CD4-positive, alpha-beta memory T cell (primary cell): ENCODE results near the gene RSAD1. TPM values are rescaled to one million over a fixed set of nuclear protein-coding genes. Genes with fewer than 3 reads are reported as not detected.
A peak's percentile ranks its signal among the peaks of the same experiment; 100 is the strongest.
"Not testable (repeated sequence)": the region's sequence is repeated elsewhere in the genome, so short reads cannot be mapped to it uniquely, and the experiment has no call there.

ENCODE experiments used
- CTCF ChIA-PET: fragments of 350-600 bp; sonication (Branson Sonifier 250); formaldehyde crosslinking; loops from one replicate; lab custom pipeline; 2021; ENCODE audit warnings: inconsistent platforms; ENCODE audit not compliant: partially characterized antibody; lab: Charles Lee
- POLR2A ChIA-PET: fragments of 350-600 bp; sonication (Branson Sonifier 250); formaldehyde crosslinking; loops from one replicate; lab custom pipeline; 2021; ENCODE audit not compliant: partially characterized antibody; lab: Charles Lee
- DNase-seq, 5 donors: peaks; one replicate each; pipeline versions ENCODE4 v3.0.0 to v3.0.0-alpha.2; 2020 to 2022; ENCODE audit warnings: mixed read lengths in 1 of 5
- H3K27ac ChIP-seq: one replicate; pipeline ENCODE4 v1.7.0; 2013; ENCODE audit warnings: low read depth, low read length
- H3K27me3 ChIP-seq: 2 replicates; pipeline ENCODE4 v1.7.0; 2013; ENCODE audit warnings: mild to moderate bottlenecking, low read length, moderate library complexity; ENCODE audit not compliant: insufficient read depth
- H3K36me3 ChIP-seq: 2 replicates; pipeline ENCODE4 v1.7.0; 2013; ENCODE audit warnings: mild to moderate bottlenecking, low read length, moderate library complexity; ENCODE audit not compliant: insufficient read depth
- H3K4me1 ChIP-seq: 2 replicates; pipeline ENCODE4 v1.7.0; 2013; ENCODE audit warnings: mild to moderate bottlenecking, low read length, moderate library complexity; ENCODE audit not compliant: insufficient read depth
- H3K4me3 ChIP-seq, 2 donors: one replicate each; pipeline ENCODE4 v1.7.0; 2013; ENCODE audit warnings: low read length in 2 of 2, mild to moderate bottlenecking in 1 of 2
- H3K9me3 ChIP-seq, 2 donors: one replicate each; pipeline ENCODE4 v1.7.0; 2013; ENCODE audit warnings: low read length in 2 of 2, control low read depth in 1 of 2; ENCODE audit not compliant: control insufficient read depth in 1 of 2
- H3K27ac Mint-ChIP-seq, 7 donors: one replicate each; pipeline ENCODE4 v1.8.0; 2020 to 2021; ENCODE audit warnings: mixed read lengths in 7 of 7, mild to moderate bottlenecking in 6 of 7, inconsistent platforms in 3 of 7, moderate library complexity in 3 of 7
- H3K27me3 Mint-ChIP-seq, 2 donors: one replicate each; pipeline ENCODE4 v1.8.0; 2020 to 2021; ENCODE audit warnings: mixed read lengths in 2 of 2
- H3K36me3 Mint-ChIP-seq, 2 donors: one replicate each; pipeline ENCODE4 v1.8.0; 2020 to 2021; ENCODE audit warnings: mixed read lengths in 2 of 2, inconsistent platforms in 1 of 2, mild to moderate bottlenecking in 1 of 2
- H3K4me1 Mint-ChIP-seq, 4 donors: one replicate each; pipeline ENCODE4 v1.8.0; 2020 to 2021; ENCODE audit warnings: mixed read lengths in 4 of 4, mild to moderate bottlenecking in 1 of 4
- H3K4me3 Mint-ChIP-seq, 8 donors: one replicate each; pipeline ENCODE4 v1.8.0; 2020 to 2021; ENCODE audit warnings: mixed read lengths in 8 of 8, mild to moderate bottlenecking in 7 of 8, moderate library complexity in 6 of 8, inconsistent platforms in 3 of 8
- H3K9me3 Mint-ChIP-seq, 8 donors: one replicate each; pipeline ENCODE4 v1.8.0; 2020 to 2021; ENCODE audit warnings: mixed read lengths in 8 of 8, mild to moderate bottlenecking in 5 of 8, inconsistent platforms in 3 of 8, moderate library complexity in 1 of 8
- intact Hi-C: fragments of 100-400 bp; cut with micrococcal nuclease; formaldehyde crosslinking; loops from one replicate; pipeline ENCODE4 v1.15.1; 2023
- polyA plus RNA-seq, 2 donors: library from polyadenylated mRNA; unstranded; fragments of 300-500 nt; fragmentation: Illumina TruSeq; gene quantifications; one replicate each; pipeline ENCODE4 v1.2.3, GENCODE V29; 2021
- total RNA-seq, 2 experiments: library from RNA; stranded (reverse); gene quantifications; one replicate each; pipeline ENCODE4 v1.2.3, GENCODE V29; 2021

RSAD1 gene
- total and polyA plus RNA-seq, 4 experiments from 2014 or later, result 58.3 to 86.0 (median 77.0) TPM

DNA sequence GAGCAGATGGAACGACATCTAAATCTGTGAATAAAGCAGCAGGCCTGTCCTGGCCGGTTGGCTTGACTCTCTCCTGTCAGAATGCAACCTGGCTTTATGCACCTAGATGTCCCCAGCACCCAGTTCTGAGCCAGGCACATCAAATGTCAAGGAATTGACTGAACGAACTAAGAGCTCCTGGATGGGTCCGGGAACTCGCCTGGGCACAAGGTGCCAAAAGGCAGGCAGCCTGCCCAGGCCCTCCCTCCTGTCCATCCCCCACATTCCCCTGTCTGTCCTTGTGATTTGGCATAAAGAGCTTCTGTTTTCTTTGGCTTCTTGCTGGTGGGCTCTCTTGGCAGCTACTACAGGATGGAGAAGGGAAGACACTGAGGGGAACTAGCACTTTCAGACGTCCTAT lies 4.1 kb upstream of the RSAD1 start:
- Histone ChIP-seq H3K9me3 (no peaks in the 10 kb centered on the region), H3K4me1 (peaks cover 9% of the 10 kb centered on the region), H3K27ac (no peak overlapping the region), H3K36me3 (no peaks in the 10 kb centered on the region), H3K4me3 (no peak overlapping the region), H3K27me3 (peaks cover 3% of the 10 kb centered on the region)
- no peaks in the 10 kb centered on the region for H3K9me3 Mint-ChIP-seq
- no peak for DNase-seq
- peaks cover 6 to 16% (median 9%) of the 10 kb centered on the region in 4 donors for H3K4me1 Mint-ChIP-seq
- ChIA-PET CTCF (no interaction called here), POLR2A (no interaction called here)
- H3K27me3 Mint-ChIP-seq, result peaks cover 4 to 7% of the 10 kb centered on the region in 2 donors
- peaks cover 0 to 4% of the 10 kb centered on the region in 2 donors for H3K36me3 Mint-ChIP-seq
- intact Hi-C loops, result no loop called here
- no peak overlapping the region for H3K4me3 Mint-ChIP-seq
- no peak overlapping the region for H3K27ac Mint-ChIP-seq

GRCh38 chr17:50475362-50475761 lies 3.3 kb upstream of the RSAD1 start:
- Histone ChIP-seq H3K27me3 (no peaks in the 10 kb centered on the region), H3K36me3 (no peaks in the 10 kb centered on the region), H3K4me3 (no peak overlapping the region), H3K4me1 (peaks cover 17% of the 10 kb centered on the region), H3K27ac (no peak overlapping the region), H3K9me3 (no peaks in the 10 kb centered on the region)
- ChIA-PET CTCF (no interaction called here), POLR2A (no interaction called here)
- Mint-ChIP-seq H3K27ac (peak overlapping the region in 1 of 7 donors; percentile 55), H3K4me1 (peaks cover 11 to 23% (median 16%) of the 10 kb centered on the region in 4 donors), H3K4me3 (no peak overlapping the region), H3K27me3 (peaks cover 4 to 7% of the 10 kb centered on the region in 2 donors), H3K36me3 (peaks cover 0 to 8% of the 10 kb centered on the region in 2 donors), H3K9me3 (no peaks in the 10 kb centered on the region)
- DNase-seq, result no peak
- intact Hi-C loops, result loop anchor here (5.0 kb wide), 1 partner anchor 232 kb away; the partner anchor contains the start of gene ANKRD40

DNA sequence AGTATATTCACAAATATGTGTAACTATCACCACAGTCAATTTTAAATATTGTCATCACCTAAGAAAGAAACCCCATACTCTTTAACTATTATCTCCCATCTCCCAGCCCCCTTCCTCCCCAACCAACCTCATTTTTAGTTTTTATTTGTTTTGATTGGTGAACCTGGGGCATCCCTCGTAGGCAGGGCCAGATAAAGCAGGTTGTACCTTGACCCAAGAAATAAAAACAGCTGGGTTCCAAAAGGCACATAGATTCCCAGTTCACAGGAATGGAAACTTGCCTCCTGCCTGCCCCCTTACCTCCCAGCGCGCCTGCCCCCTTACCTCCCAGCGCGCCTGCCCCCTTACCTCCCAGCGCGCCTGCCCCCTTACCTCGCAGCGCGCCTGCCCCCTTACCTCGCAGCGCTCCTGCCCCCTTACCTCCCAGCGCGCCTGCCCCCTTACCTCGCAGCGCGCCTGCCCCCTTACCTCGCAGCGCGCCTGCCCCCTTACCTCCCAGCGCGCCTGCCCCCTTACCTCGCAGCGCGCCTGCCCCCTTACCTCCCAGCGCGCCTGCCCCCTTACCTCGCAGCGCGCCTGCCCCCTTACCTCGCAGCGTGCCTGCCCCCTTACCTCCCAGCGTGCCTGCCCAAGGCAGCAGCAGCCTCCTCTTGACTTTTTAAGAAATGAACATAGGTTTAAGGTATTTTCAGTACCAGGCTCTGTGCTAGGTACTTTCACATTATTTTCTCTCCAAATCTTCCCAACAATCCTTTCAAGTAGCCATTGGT lies 2.7 kb upstream of the RSAD1 start:
- H3K4me3 ChIP-seq, H3K27me3 Mint-ChIP-seq, H3K27me3 ChIP-seq, H3K9me3 Mint-ChIP-seq, H3K9me3 ChIP-seq, DNase-seq, H3K27ac ChIP-seq, H3K36me3 ChIP-seq: not testable (repeated sequence)
- Mint-ChIP-seq H3K4me3 (peak overlapping the region in 1 of 8 donors; percentile 0), H3K27ac (peak overlapping the region in 1 of 7 donors; percentile 38), H3K36me3 (peaks cover 0 to 10% of the 10 kb centered on the region in 2 donors), H3K4me1 (peaks cover 11 to 25% (median 20%) of the 10 kb centered on the region in 4 donors)
- intact Hi-C loops, result loop anchor here (5.0 kb wide), 1 partner anchor 231 kb away; the partner anchor contains the start of gene ANKRD40
- peaks cover 19% of the 10 kb centered on the region for H3K4me1 ChIP-seq
- POLR2A ChIA-PET, result interaction anchor here (0.6 kb wide), 1 partner anchor 314 kb away, joined by 3 read pairs; no protein-coding TSS in a partner anchor
- CTCF ChIA-PET, result interaction anchor here (1.5 to 1.8 kb wide), 2 partner anchors 8 to 79 kb away, joined by 4 to 5 read pairs; partner anchors contain the start of gene LRRC59

- intact Hi-C loops, result loop anchor here (5.0 kb wide), 1 partner anchor 231 kb away; the partner anchor contains the start of gene ANKRD40
- Mint-ChIP-seq H3K4me1 (peaks cover 11 to 25% (median 20%) of the 10 kb centered on the region in 4 donors), H3K36me3 (peaks cover 0 to 10% of the 10 kb centered on the region in 2 donors), H3K27me3 (peaks cover 3 to 4% of the 10 kb centered on the region in 2 donors), H3K27ac (peak overlapping the region in 1 of 7 donors; percentile 38), H3K9me3 (no peaks in the 10 kb centered on the region), H3K4me3 (peak overlapping the region in 3 of 8 donors; percentile 0 to 39 (median 39))
- H3K4me1 ChIP-seq, result peaks cover 19% of the 10 kb centered on the region
- no peak for DNase-seq
- H3K27ac ChIP-seq, result no peak overlapping the region
- H3K4me3 ChIP-seq, result no peak overlapping the region
- ChIA-PET POLR2A (interaction anchor here (0.6 kb wide), 1 partner anchor 315 kb away, joined by 3 read pairs; no protein-coding TSS in a partner anchor), CTCF (interaction anchor here (1.5 to 1.8 kb wide), 2 partner anchors 9 to 79 kb away, joined by 4 to 5 read pairs; partner anchors contain the start of gene LRRC59)
- H3K36me3 ChIP-seq, result peaks cover 5% of the 10 kb centered on the region
- no peaks in the 10 kb centered on the region for H3K9me3 ChIP-seq
- no peaks in the 10 kb centered on the region for H3K27me3 ChIP-seq
These were observed 1.9 kb upstream of the RSAD1 start for GRCh38 chr17:50476545-50477315.

- H3K4me3 Mint-ChIP-seq, result peak overlapping the region; percentile 70 to 92 (median 78)
- CTCF ChIA-PET, result interaction anchor here (0.7 to 2.4 kb wide), 5 partner anchors 10 to 116 kb away, joined by 3 to 30 read pairs (median 20); partner anchors contain the start of gene LRRC59
- peaks cover 3 to 4% of the 10 kb centered on the region in 2 donors for H3K27me3 Mint-ChIP-seq
- peak overlapping the region; percentile 74 for H3K27ac ChIP-seq
- no peaks in the 10 kb centered on the region for H3K9me3 ChIP-seq
- intact Hi-C loops, result loop anchor here (1.0 to 5.0 kb wide), 8 partner anchors 23 to 229 kb away; partner anchors contain the start of genes ACSF2, ANKRD40, LRRC59 and MYCBPAP
- H3K27ac Mint-ChIP-seq, result peak overlapping the region; percentile 83 to 92 (median 88)
- no peak for DNase-seq
- no peaks in the 10 kb centered on the region for H3K9me3 Mint-ChIP-seq
- H3K4me1 ChIP-seq, result peaks cover 19% of the 10 kb centered on the region
- H3K36me3 ChIP-seq, result peaks cover 5% of the 10 kb centered on the region
- peak overlapping the region; percentile 36 to 78 for H3K4me3 ChIP-seq
- peaks cover 0 to 18% of the 10 kb centered on the region in 2 donors for H3K36me3 Mint-ChIP-seq
- POLR2A ChIA-PET, result interaction anchor here (1.7 to 2.0 kb wide), 2 partner anchors 51 to 82 kb away, joined by 5 to 21 read pairs; partner anchors contain the start of genes ACSF2 and LRRC59
- no peaks in the 10 kb centered on the region for H3K27me3 ChIP-seq
- H3K4me1 Mint-ChIP-seq, result peaks cover 15 to 30% (median 22%) of the 10 kb centered on the region in 4 donors
These were observed 684 bp upstream of the RSAD1 start for GRCh38 chr17:50477976-50478375.

DNA sequence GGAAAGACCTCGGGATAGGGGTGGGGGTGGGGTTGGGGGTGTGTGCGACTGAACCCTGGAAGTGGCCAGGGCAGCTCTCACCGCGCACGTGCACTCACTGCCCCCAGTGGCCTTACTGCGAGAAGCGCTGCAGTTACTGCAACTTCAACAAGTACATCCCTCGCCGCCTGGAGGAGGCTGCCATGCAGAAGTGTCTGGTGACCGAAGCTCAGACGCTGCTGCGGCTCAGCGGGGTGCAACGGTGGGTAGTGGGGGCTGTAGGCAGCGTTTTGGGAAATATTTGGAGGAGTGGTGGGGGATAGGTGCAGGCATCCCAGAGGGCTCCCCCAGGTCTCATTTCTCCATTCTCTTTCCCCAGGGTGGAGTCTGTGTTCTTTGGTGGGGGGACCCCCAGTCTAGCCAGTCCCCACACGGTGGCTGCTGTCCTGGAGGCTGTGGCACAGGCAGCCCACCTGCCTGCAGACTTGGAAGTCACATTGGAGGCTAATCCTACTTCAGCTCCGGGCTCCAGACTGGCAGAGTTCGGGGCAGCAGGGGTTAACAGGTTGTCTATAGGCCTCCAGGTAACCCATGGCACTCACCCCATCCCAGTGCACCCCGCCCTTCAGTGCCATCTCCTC lies 972 bp downstream of the RSAD1 start:
- Mint-ChIP-seq H3K27ac (peak overlapping the region; percentile 68 to 91 (median 89)), H3K36me3 (peaks cover 0 to 31% of the 10 kb centered on the region in 2 donors), H3K4me1 (peaks cover 15 to 30% (median 22%) of the 10 kb centered on the region in 4 donors), H3K4me3 (peak overlapping the region; percentile 83 to 92 (median 90)), H3K9me3 (no peaks in the 10 kb centered on the region), H3K27me3 (peaks cover 3 to 4% of the 10 kb centered on the region in 2 donors)
- H3K36me3 ChIP-seq, result peaks cover 20% of the 10 kb centered on the region
- peak; percentile 45 to 75 (median 53) for DNase-seq
- intact Hi-C loops, result loop anchor here (2.0 to 5.0 kb wide), 3 partner anchors 53 to 228 kb away; partner anchors contain the start of genes ACSF2 and ANKRD40
- H3K27me3 ChIP-seq, result no peaks in the 10 kb centered on the region
- POLR2A ChIA-PET, result interaction anchor here (1.0 to 2.0 kb wide), 8 partner anchors 25 to 300 kb away, joined by 3 to 21 read pairs (median 4); partner anchors contain the start of genes ACSF2, LRRC59, LUC7L3 and XYLT2
- H3K9me3 ChIP-seq, result no peaks in the 10 kb centered on the region
- CTCF ChIA-PET, result interaction anchor here (0.7 to 2.4 kb wide), 15 partner anchors 10 to 216 kb away, joined by 3 to 30 read pairs (median 5); partner anchors contain the start of gene LRRC59
- H3K27ac ChIP-seq, result peak overlapping the region; percentile 74
- H3K4me3 ChIP-seq, result peak overlapping the region; percentile 78 to 84
- peaks cover 19% of the 10 kb centered on the region for H3K4me1 ChIP-seq
